ENCODE data around the gene DNAH10. TPM values are rescaled to one million over a fixed set of nuclear protein-coding genes. Genes with fewer than 3 reads are reported as not detected.

Gene DNAH10
- total and polyA plus RNA-seq, 2 experiments from 2014 or later: 0.11 to 0.44 TPM

DNA sequence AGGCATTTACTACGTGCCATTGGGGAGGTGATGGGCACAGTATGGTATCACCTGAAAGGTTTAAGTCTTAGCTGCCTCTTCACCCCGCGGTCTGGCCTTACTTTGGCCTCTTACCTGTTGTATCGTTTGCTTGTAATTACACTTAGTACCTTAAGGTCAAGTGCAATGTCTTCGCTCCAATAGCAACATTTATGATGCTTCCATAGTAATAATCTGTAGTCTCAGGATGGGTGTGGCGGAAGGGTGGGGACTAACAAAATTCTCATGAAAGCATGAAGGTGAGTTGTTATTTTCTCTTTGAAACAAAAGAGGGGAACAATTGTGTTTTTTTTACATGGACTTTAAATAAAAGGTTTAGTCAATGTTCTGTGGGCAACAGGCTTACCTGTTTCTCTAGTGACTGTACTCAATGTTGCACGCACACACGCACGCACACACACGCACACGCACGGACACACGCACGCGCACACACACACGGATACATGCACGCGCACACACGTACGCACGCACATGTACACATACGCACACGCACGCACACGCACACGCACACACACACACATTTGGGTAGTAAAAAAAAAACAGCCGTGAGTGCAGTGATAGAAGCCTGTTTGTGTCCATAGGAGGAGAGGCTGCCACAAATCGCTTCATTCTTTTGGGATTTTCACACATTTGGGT, 91.4 kb downstream of the DNAH10 start:
- no peaks in the 10 kb centered on the region for H3K79me2 ChIP-seq (ENCODE audit: insufficient read depth)
- H3F3A ChIP-seq (ENCODE audit: insufficient read depth): no peaks in the 10 kb centered on the region
- no peak overlapping the region for H3K4me3 ChIP-seq
- H3K9me3 ChIP-seq (ENCODE audit: low read depth): no peaks in the 10 kb centered on the region
- no peaks in the 10 kb centered on the region for H4K20me1 ChIP-seq (ENCODE audit: insufficient read depth)
- no peak overlapping the region for H3K9ac ChIP-seq
- H3K9me2 ChIP-seq (ENCODE audit: insufficient read depth): no peaks in the 10 kb centered on the region
- in situ Hi-C loops (cut with MboI): no loop called here
- WGBS, 2 experiments (ENCODE audit: low coverage in 1 of 2, low lambda C conversion rate in 2 of 2, missing lambda C conversion rate in 2 of 2): 81 to 85% methylated on average over 22 to 28 of the region's 28 CpGs
- no peaks in the 10 kb centered on the region for H3K36me3 ChIP-seq (ENCODE audit: low read depth)
- H3K4me1 ChIP-seq (ENCODE audit: insufficient read depth): no peaks in the 10 kb centered on the region
- no peak overlapping the region for H3K4me2 ChIP-seq (ENCODE audit: unreplicated experiment)
- peaks cover 39% of the 10 kb centered on the region for H3K27me3 ChIP-seq (replicated peaks; ENCODE audit: insufficient read depth)
- no peak overlapping the region for H3K27ac ChIP-seq
- no peak for DNase-seq
- no peak for TF ChIP-seq EZH2 (IDR thresholded peaks at IDR 0.05; ENCODE audit: insufficient read depth, poor library complexity, severe bottlenecking)
- no peak for TF ChIP-seq EZH2phosphoT487 (IDR thresholded peaks at IDR 0.05; ENCODE audit: insufficient read depth, low read depth)
- no peak overlapping the region for H2AFZ ChIP-seq

GRCh38 chr12:123854232-123854631, 92.1 kb downstream of the DNAH10 start:
- H3K4me3 ChIP-seq: no peak overlapping the region

DNA sequence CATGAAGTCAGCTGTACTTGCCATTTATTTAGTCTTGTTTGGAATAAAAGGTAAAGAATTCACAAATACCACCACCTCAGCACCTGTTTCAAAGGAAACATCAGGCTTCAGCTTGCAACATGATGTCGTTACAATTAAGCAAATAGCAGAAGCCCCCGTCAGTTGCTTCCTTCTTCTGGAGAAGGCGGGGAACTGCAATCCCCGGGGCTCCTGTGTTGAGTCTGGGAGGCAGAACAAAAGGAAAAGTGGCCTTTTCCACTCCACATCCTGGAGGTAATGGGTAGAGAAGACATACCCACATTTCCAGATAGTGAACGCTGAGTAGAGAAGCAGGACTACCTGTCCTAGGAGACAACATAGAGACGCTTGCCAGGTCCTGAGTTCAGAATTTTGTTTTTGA, 92.8 kb downstream of the DNAH10 start:
- in situ Hi-C loops (cut with MboI): no loop called here
- H3K4me1 ChIP-seq (ENCODE audit: insufficient read depth): no peaks in the 10 kb centered on the region
- H3K9me2 ChIP-seq (ENCODE audit: insufficient read depth): no peaks in the 10 kb centered on the region
- DNase-seq: no peak
- H3K36me3 ChIP-seq (ENCODE audit: low read depth): no peaks in the 10 kb centered on the region
- H3K4me3 ChIP-seq: no peak overlapping the region
- no peak overlapping the region for H3K4me2 ChIP-seq (ENCODE audit: unreplicated experiment)
- 50 to 55% methylated on average over 6 of the region's 6 CpGs for WGBS, 2 experiments (ENCODE audit: low coverage in 1 of 2, low lambda C conversion rate in 2 of 2, missing lambda C conversion rate in 2 of 2)
- H3K9ac ChIP-seq: no peak overlapping the region
- peaks cover 41% of the 10 kb centered on the region for H3K27me3 ChIP-seq (replicated peaks; ENCODE audit: insufficient read depth)
- no peaks in the 10 kb centered on the region for H4K20me1 ChIP-seq (ENCODE audit: insufficient read depth)
- H3K27ac ChIP-seq: no peak overlapping the region
- no peaks in the 10 kb centered on the region for H3K9me3 ChIP-seq (ENCODE audit: low read depth)
- H3F3A ChIP-seq (ENCODE audit: insufficient read depth): no peaks in the 10 kb centered on the region
- no peaks in the 10 kb centered on the region for H3K79me2 ChIP-seq (ENCODE audit: insufficient read depth)
- TF ChIP-seq EZH2 (IDR thresholded peaks at IDR 0.05; ENCODE audit: insufficient read depth, poor library complexity, severe bottlenecking): no peak
- H2AFZ ChIP-seq: no peak overlapping the region

More at GRCh38 chr12:123854232-123854631, 92.1 kb downstream of the DNAH10 start:
- Histone ChIP-seq H2AFZ (no peak overlapping the region), H3K27ac (no peak overlapping the region), H3K4me2 (ENCODE audit: unreplicated experiment) (no peak overlapping the region), H4K20me1 (ENCODE audit: insufficient read depth) (no peaks in the 10 kb centered on the region), H3K9me2 (ENCODE audit: insufficient read depth) (no peaks in the 10 kb centered on the region), H3K79me2 (ENCODE audit: insufficient read depth) (no peaks in the 10 kb centered on the region), H3K4me1 (ENCODE audit: insufficient read depth) (no peaks in the 10 kb centered on the region), H3F3A (ENCODE audit: insufficient read depth) (no peaks in the 10 kb centered on the region), H3K9me3 (ENCODE audit: low read depth) (no peaks in the 10 kb centered on the region), H3K9ac (no peak overlapping the region), H3K27me3 (replicated peaks; ENCODE audit: insufficient read depth) (peaks cover 41% of the 10 kb centered on the region), H3K36me3 (ENCODE audit: low read depth) (no peaks in the 10 kb centered on the region)
- TF ChIP-seq EZH2 (IDR thresholded peaks at IDR 0.05; ENCODE audit: insufficient read depth, poor library complexity, severe bottlenecking) (no peak), EZH2phosphoT487 (IDR thresholded peaks at IDR 0.05; ENCODE audit: insufficient read depth, low read depth) (no peak)
- DNase-seq: no peak
- in situ Hi-C loops (cut with MboI): no loop called here
- 42 to 50% methylated on average over 7 of the region's 7 CpGs for WGBS, 2 experiments (ENCODE audit: low coverage in 1 of 2, low lambda C conversion rate in 2 of 2, missing lambda C conversion rate in 2 of 2)

DNA sequence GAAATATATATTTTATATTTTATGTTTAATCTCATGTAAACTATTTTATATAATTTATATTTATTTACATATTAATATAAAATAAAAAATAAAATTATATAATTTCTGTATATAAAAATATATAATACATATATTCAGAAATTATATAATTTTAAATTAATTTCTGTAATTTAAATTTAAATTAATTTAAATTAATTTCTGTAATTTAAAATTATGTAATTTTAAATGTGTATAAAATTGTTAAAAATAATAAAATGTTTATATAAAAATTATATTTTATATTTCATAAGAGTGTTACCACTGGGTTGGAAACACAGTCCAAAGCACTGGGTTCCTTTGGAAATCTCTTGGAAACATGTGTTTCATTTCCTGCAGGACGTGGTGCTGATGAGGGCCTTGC, 94.6 kb downstream of the DNAH10 start:
- no peak for DNase-seq
- no peaks in the 10 kb centered on the region for H3F3A ChIP-seq (ENCODE audit: insufficient read depth)
- no peaks in the 10 kb centered on the region for H4K20me1 ChIP-seq (ENCODE audit: insufficient read depth)
- TF ChIP-seq EZH2 (IDR thresholded peaks at IDR 0.05; ENCODE audit: insufficient read depth, poor library complexity, severe bottlenecking): no peak
- TF ChIP-seq EZH2phosphoT487 (IDR thresholded peaks at IDR 0.05; ENCODE audit: insufficient read depth, low read depth): no peak
- no peak overlapping the region for H3K27ac ChIP-seq
- H3K4me1 ChIP-seq (ENCODE audit: insufficient read depth): no peaks in the 10 kb centered on the region
- in situ Hi-C loops (cut with MboI): no loop called here
- no peaks in the 10 kb centered on the region for H3K79me2 ChIP-seq (ENCODE audit: insufficient read depth)
- WGBS, 2 experiments (ENCODE audit: low coverage in 1 of 2, low lambda C conversion rate in 2 of 2, missing lambda C conversion rate in 2 of 2): 45 to 46% methylated on average over 1 of the region's 1 CpG
- H3K36me3 ChIP-seq (ENCODE audit: low read depth): no peaks in the 10 kb centered on the region
- H3K9me3 ChIP-seq (ENCODE audit: low read depth): no peaks in the 10 kb centered on the region
- H3K27me3 ChIP-seq (replicated peaks; ENCODE audit: insufficient read depth): peaks cover 50% of the 10 kb centered on the region
- no peak overlapping the region for H3K4me2 ChIP-seq (ENCODE audit: unreplicated experiment)
- no peak overlapping the region for H3K4me3 ChIP-seq
- no peaks in the 10 kb centered on the region for H3K9me2 ChIP-seq (ENCODE audit: insufficient read depth)
- no peak overlapping the region for H3K9ac ChIP-seq
- H2AFZ ChIP-seq: no peak overlapping the region
